NCI-H1105 (cell line): ENCODE data around the gene ORC1.
A peak's percentile ranks its signal among the peaks of the same experiment; 100 is the strongest.
"Not testable (repeated sequence)": the region's sequence is repeated elsewhere in the genome, so short reads cannot be mapped to it uniquely, and the experiment has no call there.

Experiments
- DNase-seq: peaks from one replicate; lab custom pipeline; 2025; lab: John Stamatoyannopoulos, UW

The ORC1 gene

GRCh38 chr1:52385376-52385775, 18.8 kb downstream of the ORC1 start:
- no peak for DNase-seq

GRCh38 chr1:52369851-52370250, 34.4 kb downstream of the ORC1 start:
- not testable (repeated sequence) for DNase-seq

- peak; percentile 91 for DNase-seq
These were observed 35.6 kb downstream of the ORC1 start for GRCh38 chr1:52368383-52369172.

GRCh38 chr1:52367272-52367671, 37.0 kb downstream of the ORC1 start:
- DNase-seq, result no peak

GRCh38 chr1:52366517-52366827, 37.8 kb downstream of the ORC1 start:
- DNase-seq, result no peak

- DNase-seq, result peak; percentile 99
These were observed 38.3 kb downstream of the ORC1 start, which contains the start of gene CC2D1B for GRCh38 chr1:52365746-52366516. CC2D1B (minus strand) TSS chr1:52366205; CDS start chr1:52364620, 1,585 bp downstream.

- no peak for DNase-seq
These were observed 39.0 kb downstream of the ORC1 start for GRCh38 chr1:52365071-52365745.

GRCh38 chr1:52364235-52364839, 39.9 kb downstream of the ORC1 start:
- no peak for DNase-seq

- DNase-seq, result no peak
These were observed 43.6 kb downstream of the ORC1 start for GRCh38 chr1:52360595-52360968.

GRCh38 chr1:52359676-52360594, 44.3 kb downstream of the ORC1 start:
- no peak for DNase-seq

GRCh38 chr1:52358851-52359497, 45.2 kb downstream of the ORC1 start:
- DNase-seq, result no peak

- DNase-seq, result no peak
These were observed 46.8 kb downstream of the ORC1 start for GRCh38 chr1:52357397-52357796.

GRCh38 chr1:52356818-52357355, 47.3 kb downstream of the ORC1 start:
- DNase-seq, result no peak

GRCh38 chr1:52355847-52356505, 48.2 kb downstream of the ORC1 start:
- no peak for DNase-seq

GRCh38 chr1:52355436-52355835, 48.8 kb downstream of the ORC1 start:
- no peak for DNase-seq

- DNase-seq, result no peak
These were observed 51.5 kb downstream of the ORC1 start for GRCh38 chr1:52352690-52353089.

GRCh38 chr1:52348704-52349300, 55.4 kb downstream of the ORC1 start:
- peak; percentile 9 for DNase-seq

GRCh38 chr1:52346653-52347052, 57.6 kb downstream of the ORC1 start:
- no peak for DNase-seq

- DNase-seq, result no peak
These were observed 59.0 kb downstream of the ORC1 start for GRCh38 chr1:52345252-52345651.

- no peak for DNase-seq
These were observed 60.2 kb downstream of the ORC1 start for GRCh38 chr1:52343979-52344378.
